NCI-H526 (cell line): ENCODE data around the gene DHRS7.

Experiments used
- DNase-seq, 2 experiments: peaks; one replicate each; lab custom pipeline; 2025; lab: John Stamatoyannopoulos, UW

DHRS7 gene

DNA sequence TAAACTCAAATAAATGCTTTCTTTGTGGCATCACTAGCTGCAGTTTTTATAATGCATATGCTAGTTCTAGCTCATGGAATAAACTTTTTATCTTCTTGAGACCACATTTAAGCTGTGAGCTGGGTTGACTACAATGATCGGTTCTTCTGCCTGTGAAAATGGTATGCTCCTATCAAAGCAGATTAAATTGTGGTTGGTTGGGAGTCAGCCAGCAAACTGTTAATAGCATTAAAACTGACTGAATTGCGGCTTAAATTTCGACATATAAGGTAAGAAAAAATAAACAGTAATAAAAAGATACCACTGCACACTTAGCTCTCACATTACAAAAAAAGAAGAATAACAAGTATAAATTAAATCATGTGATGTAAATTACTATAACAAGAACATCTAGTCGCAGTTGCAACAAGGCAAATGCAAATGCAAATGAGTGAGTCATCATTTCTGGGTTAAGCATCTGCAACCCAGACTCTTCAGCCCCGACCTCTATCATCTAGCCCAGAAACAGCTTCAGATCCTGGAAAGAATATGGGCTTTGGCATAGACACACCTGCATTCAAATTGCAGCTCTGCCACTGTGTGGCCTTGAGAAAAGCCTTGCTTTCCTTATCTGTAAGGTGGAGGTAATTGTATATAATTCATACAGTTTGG lies 19.8 kb upstream of the DHRS7 start:
- peak; percentile 83 to 91 for DNase-seq

- DNase-seq = peak; percentile 55 to 89
These were observed 19.1 kb upstream of the DHRS7 start for GRCh38 chr14:60184146-60184904.

GRCh38 chr14:60183741-60184140 lies 18.5 kb upstream of the DHRS7 start:
- no peak for DNase-seq

GRCh38 chr14:60183138-60183537 lies 17.9 kb upstream of the DHRS7 start:
- DNase-seq = no peak

DNA sequence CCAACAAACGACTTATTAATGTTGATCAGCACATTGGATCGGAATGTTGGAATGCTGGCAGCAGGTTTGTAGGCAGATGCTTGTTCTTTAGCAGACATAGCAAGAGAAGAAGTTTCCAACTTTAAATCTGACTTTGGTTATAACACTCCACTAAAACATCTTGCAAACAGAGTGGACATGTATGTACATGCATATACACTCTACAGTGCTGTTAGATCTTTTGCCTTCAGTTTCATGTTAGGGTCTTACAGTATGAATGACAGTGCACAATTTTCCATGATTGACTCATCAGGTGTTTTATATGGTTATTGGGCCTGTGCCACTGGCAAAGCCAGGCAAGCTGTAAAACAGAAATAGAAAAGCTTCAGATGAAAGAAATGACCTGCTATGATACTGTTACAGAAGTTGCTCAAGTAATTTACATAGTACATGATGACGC lies 14.3 kb upstream of the DHRS7 start:
- DNase-seq = no peak

DNA sequence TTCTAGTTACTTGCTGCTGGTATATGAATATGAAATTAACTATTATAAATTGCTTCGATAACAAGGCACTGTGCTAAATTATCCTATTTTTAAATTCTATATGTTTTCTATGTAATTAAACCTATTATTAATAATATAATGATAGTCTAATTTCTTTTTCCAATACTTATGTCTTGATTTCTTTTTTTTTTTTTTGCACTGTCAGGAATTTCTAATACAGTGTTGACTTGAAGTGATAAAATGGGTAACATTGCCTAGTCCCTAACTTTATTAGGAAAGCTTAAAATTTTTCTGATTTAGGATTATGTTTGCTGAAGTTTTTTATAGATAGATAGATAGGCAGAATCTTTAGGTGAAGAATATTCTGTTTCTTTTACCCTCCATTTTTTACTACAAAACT lies 13.6 kb upstream of the DHRS7 start:
- no peak for DNase-seq

DNA sequence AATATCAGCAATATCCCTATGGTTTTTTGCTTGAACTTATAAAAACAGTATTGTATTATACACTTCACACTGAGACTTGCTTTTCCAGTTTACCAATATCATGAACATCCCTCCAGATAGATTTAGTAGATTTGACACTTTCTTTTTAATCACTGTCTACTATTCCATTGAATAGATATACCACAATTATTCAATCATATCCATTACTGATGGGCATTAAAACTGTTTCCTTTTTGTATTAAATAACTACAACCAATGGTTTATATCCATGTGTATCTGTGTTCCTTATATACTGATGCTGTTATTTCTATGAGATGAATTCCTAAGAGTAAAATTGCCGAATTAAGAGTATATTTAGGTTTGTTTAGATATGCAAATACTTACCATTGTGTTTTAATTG lies 13.0 kb upstream of the DHRS7 start:
- DNase-seq = no peak

- DNase-seq = no peak
These were observed 10.2 kb upstream of the DHRS7 start for GRCh38 chr14:60175255-60175902.

GRCh38 chr14:60174352-60175254 lies 9.4 kb upstream of the DHRS7 start:
- DNase-seq = peak; percentile 42 to 64

GRCh38 chr14:60171690-60172089 lies 6.5 kb upstream of the DHRS7 start:
- no peak for DNase-seq

DNA sequence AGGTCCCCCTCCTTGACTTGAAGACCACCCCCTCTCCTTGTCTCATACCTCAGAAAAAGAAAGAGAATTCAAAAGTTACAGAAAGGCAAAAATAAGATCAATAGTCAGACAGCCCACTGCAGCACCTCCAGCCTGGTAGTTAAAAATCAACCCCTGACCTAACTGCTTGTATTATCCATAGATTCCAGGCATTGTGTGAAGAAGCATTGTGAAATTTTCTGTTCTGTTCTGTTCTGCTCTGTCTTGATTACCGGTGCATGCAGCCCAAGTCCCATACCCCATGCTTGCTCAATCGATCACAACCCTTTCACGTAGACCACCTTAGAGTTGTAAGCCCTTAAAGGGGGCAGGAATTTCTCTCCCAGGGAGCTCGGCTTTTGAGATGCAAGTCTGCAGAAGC lies 5.8 kb upstream of the DHRS7 start:
- no peak for DNase-seq

DNA sequence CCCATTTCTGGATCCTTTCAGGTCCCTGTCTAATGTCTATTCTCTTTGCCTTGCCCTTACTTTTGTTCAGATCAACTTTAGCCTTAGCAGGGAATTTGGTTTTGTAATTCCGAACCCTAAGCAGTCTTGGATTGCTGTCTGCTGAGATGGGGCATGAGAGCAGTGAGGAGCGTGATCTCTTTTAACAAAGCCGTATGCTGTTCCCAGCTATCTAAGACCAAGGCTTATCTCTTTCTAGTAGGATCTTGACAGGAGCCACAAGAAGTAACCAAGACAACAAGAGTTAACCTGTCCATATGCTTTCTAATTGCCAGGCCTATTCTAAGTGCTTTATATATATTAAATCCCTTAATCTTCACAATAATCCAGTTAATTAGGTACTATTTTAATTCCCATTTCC lies 4.5 kb upstream of the DHRS7 start:
- DNase-seq = no peak

GRCh38 chr14:60166142-60166541 lies 944 bp upstream of the DHRS7 start:
- peak in 1 of 2 experiments; percentile 17 for DNase-seq

GRCh38 chr14:60165547-60165876 lies 314 bp upstream of the DHRS7 start:
- peak in 1 of 2 experiments; percentile 51 for DNase-seq

- DNase-seq = no peak
These were observed 840 bp downstream of the DHRS7 start for GRCh38 chr14:60164404-60164711.

GRCh38 chr14:60163693-60164092 lies 1.5 kb downstream of the DHRS7 start:
- DNase-seq = peak in 1 of 2 experiments; percentile 32

DNA sequence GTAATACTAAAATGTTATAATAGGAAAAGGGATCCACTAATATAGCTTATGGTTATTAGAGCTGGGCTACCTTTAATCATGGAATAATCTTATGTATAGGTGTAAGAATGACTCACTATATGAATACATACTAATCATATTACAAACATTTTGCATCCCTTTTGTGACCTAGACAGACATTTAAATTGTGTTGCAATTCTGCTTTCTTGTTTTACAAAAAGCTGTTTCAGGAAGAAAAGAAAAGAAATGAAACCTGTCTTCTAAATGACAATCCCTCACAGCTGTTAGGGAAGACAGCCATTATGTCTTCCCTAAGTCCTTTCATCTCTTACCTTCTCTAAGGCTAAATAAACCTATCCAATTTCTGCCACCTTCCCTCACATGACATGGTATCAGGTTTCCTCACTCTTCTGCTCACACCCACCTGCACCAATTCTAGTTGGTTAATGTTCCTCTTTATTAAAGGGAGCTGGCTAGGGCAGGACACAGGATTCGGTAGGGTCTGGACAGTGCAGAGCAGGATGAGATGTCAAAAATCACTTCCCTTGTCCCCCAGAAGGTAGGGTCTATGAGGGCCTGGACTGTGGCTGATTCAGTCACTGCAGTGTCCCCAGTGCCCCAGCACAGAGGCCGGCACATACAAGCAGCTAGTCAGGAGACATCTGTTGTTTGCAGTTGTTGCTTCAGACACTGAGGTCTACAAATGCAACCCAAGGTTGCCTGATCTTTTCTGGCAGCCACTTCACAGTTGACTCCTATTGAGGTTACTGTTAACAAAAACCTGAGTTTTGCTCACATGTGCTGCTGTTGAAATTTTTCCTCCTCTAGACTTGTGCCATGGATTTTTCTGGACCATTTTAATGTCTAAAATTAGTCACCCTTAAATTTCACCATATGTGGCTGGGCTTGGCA lies 3.7 kb downstream of the DHRS7 start:
- peak; percentile 44 to 76 for DNase-seq

- DNase-seq = no peak
These were observed 4.8 kb downstream of the DHRS7 start for GRCh38 chr14:60160422-60160821.

DNA sequence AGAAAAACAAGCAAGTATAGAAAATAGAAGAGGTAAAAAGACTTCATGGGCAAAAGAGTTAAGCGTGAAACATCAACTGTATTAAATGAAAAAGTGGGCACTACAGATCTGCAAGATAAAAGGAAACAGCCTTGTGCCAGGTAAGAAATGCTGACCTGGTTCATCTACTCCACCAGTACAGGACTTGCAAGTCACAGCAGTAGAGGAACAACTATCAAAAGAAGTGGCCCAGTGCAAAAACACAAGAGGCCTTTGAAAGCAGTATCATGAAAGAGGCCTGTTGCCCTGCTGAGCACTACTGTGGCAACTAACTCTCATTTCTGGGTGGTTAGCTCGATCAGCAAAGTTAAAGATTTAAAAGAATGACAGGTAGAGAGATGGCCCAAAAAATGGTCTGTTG lies 10.5 kb downstream of the DHRS7 start:
- DNase-seq = no peak

DNA sequence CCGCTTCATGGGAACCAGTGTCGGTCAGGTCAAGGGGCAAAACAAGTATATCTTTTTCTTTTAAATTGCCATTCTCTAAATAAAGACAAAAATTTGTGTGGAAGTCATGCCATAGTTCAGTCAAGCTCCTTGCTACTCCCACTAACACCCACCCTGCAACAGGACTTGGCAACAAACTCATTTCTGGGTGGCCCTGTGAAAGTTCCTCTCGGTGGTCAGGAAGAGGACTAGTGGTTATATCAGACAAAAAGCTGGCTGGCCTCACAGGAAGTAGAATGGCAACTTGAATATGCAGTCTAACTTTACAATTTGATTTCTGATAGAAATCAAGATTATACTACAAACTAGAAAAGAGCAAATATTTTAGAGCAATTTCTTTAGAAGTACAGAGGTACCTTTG lies 11.2 kb downstream of the DHRS7 start:
- no peak for DNase-seq

- peak in 1 of 2 experiments; percentile 66 for DNase-seq
These were observed 13.5 kb downstream of the DHRS7 start for GRCh38 chr14:60151715-60152114.
